K562 (cell line): ENCODE results near the gene RNF39. TPM values are rescaled to one million over a fixed set of nuclear protein-coding genes. Genes with fewer than 3 reads are reported as not detected.

Experiments
- ATAC-seq: fragments of 200-7000 bp; cut with Tn5 transposase; 3 replicates; pipeline ENCODE4 v1.9.1; 2020; ENCODE audit warnings: moderate library complexity
- BruUV-seq: library from RNA; stranded (reverse); fragments of 400-500 nt; replicated peaks from 2 replicates; lab custom pipeline; 2021; lab: Mats Ljungman, UMichigan
- CTCF ChIA-PET: fragments of 300-600 bp; formaldehyde crosslinking; extraction: SDS; loops from one replicate; lab custom pipeline; 2021; ENCODE audit warnings: low intra/inter-chr PET ratio; lab: Yijun Ruan, JAX
- POLR2A ChIA-PET: fragments of 300-600, 350-650 bp; sonication (Branson Sonifier 250); formaldehyde crosslinking; extraction: SDS; loops from one replicate; lab custom pipeline; 2021; ENCODE audit warnings: antibody characterized with exemption, inconsistent platforms; lab: Yijun Ruan, JAX
- DNase-seq, 4 experiments: peaks; one replicate each; pipeline versions ENCODE4 v3.0.0 to v3.0.0-alpha.2; 2011 to 2018; ENCODE audit warnings: low spot score in 3 of 4, mixed read lengths in 3 of 4; ENCODE audit errors: extremely low read depth in 1 of 4
- FAIRE-seq: peaks from 2 replicates; lab custom pipeline; 2011; peaks lifted over from hg19 to GRCh38; lab: Jason Lieb, UNC
- H2AFZ ChIP-seq: 2 replicates; pipeline ENCODE4 v1.6.0; 2011; ENCODE audit warnings: low read depth, low read length, control low read depth, inconsistent platforms
- H3K27ac ChIP-seq: fragments of 200-600 bp; 3 replicates; pipeline ENCODE4 v1.8.0; 2011; ENCODE audit warnings: low read depth, mild to moderate bottlenecking, control low read depth, inconsistent platforms, low read length, moderate library complexity, mixed read lengths; ENCODE audit errors: extremely low read depth
- H3K27me3 ChIP-seq, 2 experiments: fragments of 300-600 bp in 1 of 2; 2 replicates in 1 of 2; 3 replicates in 1 of 2; pipeline versions ENCODE4 v1.6.0 to v1.8.0; 2011; ENCODE audit warnings: inconsistent platforms in 2 of 2, low read length in 2 of 2, mild to moderate bottlenecking in 1 of 2, mixed read lengths in 1 of 2, moderate library complexity in 1 of 2; ENCODE audit not compliant: control insufficient read depth in 2 of 2, insufficient read depth in 2 of 2
- H3K36me3 ChIP-seq: fragments of 300-600 bp; 3 replicates; pipeline ENCODE4 v1.8.0; 2011; ENCODE audit warnings: mild to moderate bottlenecking, low read length, inconsistent platforms; ENCODE audit not compliant: control insufficient read depth, insufficient read depth
- H3K4me1 ChIP-seq, 2 experiments: fragments of 200-600 bp in 1 of 2; replicated peaks in 1 of 2; 2 replicates in 1 of 2; 3 replicates in 1 of 2; pipeline versions ENCODE4 v1.5.1 to v1.8.0; 2011; ENCODE audit warnings: inconsistent platforms in 2 of 2, low read length in 2 of 2, mild to moderate bottlenecking in 1 of 2, mixed read lengths in 1 of 2, moderate library complexity in 1 of 2; ENCODE audit not compliant: control insufficient read depth in 2 of 2, insufficient read depth in 2 of 2
- H3K4me2 ChIP-seq: 2 replicates; pipeline ENCODE4 v1.6.1; 2011; ENCODE audit warnings: low read length, control low read depth, inconsistent platforms, mixed read lengths; ENCODE audit not compliant: insufficient read depth
- H3K4me3 ChIP-seq: fragments of 200-600 bp; sonication (generic), shearing (Covaris generic); 2 replicates; pipeline ENCODE4 v1.5.1; 2016; ENCODE audit warnings: control low read depth, inconsistent platforms
- H3K79me2 ChIP-seq: fragments of 200-600 bp; 3 replicates; pipeline ENCODE4 v1.8.0; 2011; ENCODE audit warnings: low read length, inconsistent platforms; ENCODE audit not compliant: control insufficient read depth, insufficient read depth
- H3K9ac ChIP-seq, 2 experiments: 2 replicates each; pipeline versions ENCODE4 v1.6.0 to v1.6.1; 2011; ENCODE audit warnings: low read depth in 2 of 2, low read length in 2 of 2, control low read depth in 1 of 2, inconsistent platforms in 1 of 2, mild to moderate bottlenecking in 1 of 2, mixed read lengths in 1 of 2; ENCODE audit not compliant: insufficient read depth in 1 of 2
- H3K9me1 ChIP-seq: one replicate; pipeline ENCODE4 v1.6.0; 2011; ENCODE audit warnings: inconsistent platforms, mild to moderate bottlenecking, low read length, moderate library complexity; ENCODE audit not compliant: control insufficient read depth, insufficient read depth
- H3K9me3 ChIP-seq: replicated peaks from 2 replicates; pipeline ENCODE4 v1.5.1; 2011; ENCODE audit warnings: low read depth, low read length, inconsistent platforms; ENCODE audit not compliant: control insufficient read depth, insufficient read depth
- H4K20me1 ChIP-seq: replicated peaks from 2 replicates; pipeline ENCODE4 v1.6.1; 2011; ENCODE audit warnings: low read length, inconsistent platforms, mixed read lengths; ENCODE audit not compliant: control insufficient read depth, insufficient read depth
- ATF7 ChIP-seq: fragments of 450-650 bp; IDR thresholded peaks from 2 replicates; pipeline ENCODE4 v1.7.1; 2014; ENCODE audit warnings: mild to moderate bottlenecking, moderate library complexity
- BRD9 ChIP-seq: fragments of 450-650 bp; IDR thresholded peaks from 2 replicates; pipeline ENCODE4 v1.6.1; 2018; ENCODE audit warnings: low read depth; ENCODE audit not compliant: partially characterized antibody
- FUS ChIP-seq: fragments of 200-400 bp; formaldehyde crosslinking; optimal IDR thresholded peaks from 2 replicates; pipeline ENCODE3; 2017; ENCODE audit warnings: low read depth, low read length
- HDAC6 ChIP-seq: IDR thresholded peaks from 2 replicates; pipeline ENCODE4 v1.6.1; 2012; ENCODE audit warnings: low read depth, mild to moderate bottlenecking, control low read depth, inconsistent platforms, low read length, moderate library complexity
- KAT8 ChIP-seq: fragments of 450-650 bp; IDR thresholded peaks from 2 replicates; pipeline ENCODE4 v1.6.1; 2016; ENCODE audit warnings: low read depth, mild to moderate bottlenecking
- KDM5B ChIP-seq: fragments of 200-600 bp; sonication (generic); IDR thresholded peaks from 2 replicates; pipeline ENCODE4 v1.6.1; 2012; ENCODE audit warnings: low read depth, mild to moderate bottlenecking, moderate library complexity, low read length, control low read depth, inconsistent platforms; ENCODE audit not compliant: insufficient replicate concordance
- MCM5 ChIP-seq: fragments of 450-650 bp; IDR thresholded peaks from 2 replicates; pipeline ENCODE4 v1.6.1; 2016; ENCODE audit warnings: low read depth
- SRSF1 ChIP-seq: fragments of 200-400 bp; formaldehyde crosslinking; IDR thresholded peaks from 2 replicates; pipeline ENCODE4 v1.6.1; 2017; ENCODE audit warnings: mild to moderate bottlenecking, low read depth, low read length, moderate library complexity
- SUPT5H ChIP-seq: fragments of 450-650 bp; IDR thresholded peaks from 2 replicates; pipeline ENCODE4 v1.6.1; 2016
- TFE3 ChIP-seq: fragments of 450-650 bp; formaldehyde crosslinking; IDR thresholded peaks from 2 replicates; pipeline ENCODE4 v1.4.0; 2020; ENCODE audit warnings: mild to moderate bottlenecking, mixed read lengths
- TGIF2 ChIP-seq: sonication (generic); formaldehyde crosslinking; IDR thresholded peaks from 2 replicates; pipeline ENCODE4 v1.8.1; 2022; ENCODE audit warnings: mild to moderate bottlenecking, missing genetic modification reagents, moderate library complexity
- YY1 ChIP-seq, 3 experiments: IDR thresholded peaks; 2 replicates each; pipeline ENCODE4 v1.6.1; 2011; ENCODE audit warnings: low read length in 2 of 3, mild to moderate bottlenecking in 2 of 3, moderate library complexity in 2 of 3, borderline replicate concordance in 1 of 3, control low read depth in 1 of 3, low read depth in 1 of 3; ENCODE audit not compliant: insufficient read depth in 3 of 3, insufficient replicate concordance in 2 of 3, control insufficient read depth in 1 of 3, insufficient read length in 1 of 3; ENCODE audit errors: extremely low read depth in 1 of 3
- ZMIZ1 ChIP-seq, 2 experiments: fragments of 150-350 bp in 1 of 2; IDR thresholded peaks; 2 replicates each; pipeline ENCODE4 v1.6.1; 2012 to 2016; ENCODE audit warnings: low read depth in 2 of 2, low read length in 2 of 2, mild to moderate bottlenecking in 1 of 2, moderate library complexity in 1 of 2
- ZNF134 ChIP-seq: fragments of 250-450 bp; sonication (Bioruptor Pico); conservative IDR thresholded peaks from 2 replicates; pipeline ENCODE4 v1.4.0; 2020
- ZNF384 ChIP-seq: IDR thresholded peaks from 2 replicates; pipeline ENCODE4 v1.6.1; 2012; ENCODE audit warnings: low read depth, low read length, improper control_type of control experiment
- WGBS: fragments of 100-300 bp; shearing (Covaris generic); methylation state at CpG from one replicate; pipeline ENCODE4 v1.1.6; 2016; ENCODE audit warnings: low coverage, mixed read lengths; ENCODE audit not compliant: insufficient coverage; ENCODE audit errors: missing lambda C conversion rate; 5-methylcytosine and 5-hydroxymethylcytosine counted together
- in situ Hi-C: fragments of 300-500 bp; cut with MboI; formaldehyde crosslinking; loops from 4 replicates; pipeline ENCODE4 v1.15.0; 2018; ENCODE audit warnings: inconsistent platforms, mixed read lengths
- intact Hi-C: fragments of 100-400 bp; cut with micrococcal nuclease; formaldehyde crosslinking; loops from 2 replicates; pipeline ENCODE4 v1.14.2; 2022
- polyA plus RNA-seq, 8 experiments: library from polyadenylated mRNA; depleted of rRNA in 4 of 8; stranded (reverse) in 5 of 8; unstranded in 3 of 8; fragments of >200 nt; fragmentation: Nextera tagmentation in 2 of 8; fragmentation: Illumina TruSeq in 1 of 8; extraction: Ambion mirVana in 2 of 8; extraction: Trizol in 1 of 8; gene quantifications; 2 replicates each; pipeline versions ENCODE4 v1.2.1 to v1.2.3, GENCODE V29; 2011 to 2014; ENCODE audit warnings: inconsistent platforms in 1 of 8, missing spikeins in 1 of 8
- total RNA-seq, 7 experiments: library from RNA; depleted of rRNA in 6 of 7; stranded (reverse); fragments of >200 nt in 6 of 7; fragmentation: Illumina TruSeq in 2 of 7; extraction: Trizol in 2 of 7; gene quantifications; 2 replicates each; pipeline versions ENCODE4 v1.2.1 to v1.2.3, GENCODE V29; 2011 to 2021; ENCODE audit warnings: low replicate concordance in 1 of 7

RNF39 gene
- total and polyA plus RNA-seq, 9 of the 15 experiments (the other 6 are each of a cell fraction or from before 2014, with no cell fraction given): not detected

- peak within 1 kb of the TSS; percentile 79 for H3K4me3 ChIP-seq
- H3K79me2 ChIP-seq: peaks cover 53% of the 10 kb centered on the region
- TSS peak; percentile 65 for BruUV-seq
- WGBS: under 1% methylated on average over 48 of the region's 48 CpGs
- H3K36me3 ChIP-seq: peaks cover 40% of the 10 kb centered on the region
- ATAC-seq (peak; percentile 96), FAIRE-seq (peak; percentile 96), DNase-seq (peak; percentile 94 to 99 (median 96))
- CTCF ChIA-PET: no interaction called here
- H3K4me2 ChIP-seq: peak within 1 kb of the TSS; percentile 93
- in situ Hi-C loops (no loop called here), intact Hi-C loops (loop anchor here (5.0 to 10.0 kb wide), 2 partner anchors 94 to 284 kb away; partner anchors contain the start of gene RPP21)
- H3K27ac ChIP-seq: peak within 1 kb of the TSS; percentile 85
- H4K20me1 ChIP-seq: no peaks in the 10 kb centered on the region
- no peaks in the 10 kb centered on the region for H3K9me3 ChIP-seq
- no peaks in the 10 kb centered on the region for H3K9me1 ChIP-seq
- H3K9ac ChIP-seq: peak within 1 kb of the TSS; percentile 96 to 98
- POLR2A ChIA-PET: interaction anchor here (0.6 to 2.2 kb wide), 19 partner anchors 9 to 509 kb away, joined by 3 to 10 read pairs (median 4); no protein-coding TSS in a partner anchor
- no peaks in the 10 kb centered on the region for H3K27me3 ChIP-seq
- H2AFZ ChIP-seq: peak within 1 kb of the TSS; percentile 94
- peaks cover 0 to 14% of the 10 kb centered on the region in 2 experiments; a peak in 3 of 5 replicates for H3K4me1 ChIP-seq
- TF ChIP-seq ZMIZ1 (IDR thresholded peaks at IDR 0.05; ENCODE audit: low read depth in 2 of 2, low read length in 2 of 2) (no peak), TGIF2 (no peak), MCM5 (no peak), BRD9 (no peak), HDAC6 (no peak), TFE3 (no peak), ZNF134 (CRISPR knock-in tag) (no peak), KDM5B (peak; percentile 84), YY1 (IDR thresholded peaks at IDR 0.05; ENCODE audit: borderline replicate concordance in 1 of 3, control insufficient read depth in 1 of 3, extremely low read depth in 1 of 3, insufficient read depth in 3 of 3, insufficient read length in 1 of 3, insufficient replicate concordance in 2 of 3, low read depth in 1 of 3, low read length in 2 of 3) (peak in 2 of 3 experiments; percentile 84 to 89), ZNF384 (no peak), KAT8 (no peak), SUPT5H (peak; percentile 92), ATF7 (peak; percentile 99), SRSF1 (no peak), FUS (no peak)
Observed at GRCh38 chr6:30061092-30061857, 14.3 kb downstream of the RNF39 start, which contains the start of gene POLR1H. Gene POLR1H (plus strand): TSS chr6:30061265. CDS start chr6:30061525, 260 bp downstream.
